ENCODE data around the gene SLC24A4.

Gene SLC24A4

GRCh38 chr14:92520102-92521057 is 197.4 kb downstream of the SLC24A4 start:
- TF ChIP-seq CTCF (IDR thresholded peaks at IDR 0.05; ENCODE audit: borderline replicate concordance, insufficient read depth, low read depth, low read length): no peak
- no peak overlapping the region for H3K4me3 ChIP-seq (ENCODE audit: low read depth, low read length)

- H3K4me3 ChIP-seq (ENCODE audit: low read depth, low read length): no peak overlapping the region
- TF ChIP-seq CTCF (IDR thresholded peaks at IDR 0.05; ENCODE audit: borderline replicate concordance, insufficient read depth, low read depth, low read length): no peak
Observed at GRCh38 chr14:92521058-92521415, 198.1 kb downstream of the SLC24A4 start.

- H3K4me3 ChIP-seq (ENCODE audit: low read depth, low read length): no peak overlapping the region
- TF ChIP-seq CTCF (IDR thresholded peaks at IDR 0.05; ENCODE audit: borderline replicate concordance, insufficient read depth, low read depth, low read length): no peak
Observed at GRCh38 chr14:92523752-92524151, 200.8 kb downstream of the SLC24A4 start.

GRCh38 chr14:92524602-92525185 is 201.7 kb downstream of the SLC24A4 start:
- no peak overlapping the region for H3K4me3 ChIP-seq (ENCODE audit: low read depth, low read length)
- TF ChIP-seq CTCF (IDR thresholded peaks at IDR 0.05; ENCODE audit: borderline replicate concordance, insufficient read depth, low read depth, low read length): no peak

- no peak overlapping the region for H3K4me3 ChIP-seq (ENCODE audit: low read depth, low read length)
- TF ChIP-seq CTCF (IDR thresholded peaks at IDR 0.05; ENCODE audit: borderline replicate concordance, insufficient read depth, low read depth, low read length): no peak
Observed at GRCh38 chr14:92525322-92526095, 202.5 kb downstream of the SLC24A4 start.

- TF ChIP-seq CTCF (IDR thresholded peaks at IDR 0.05; ENCODE audit: borderline replicate concordance, insufficient read depth, low read depth, low read length): no peak
- no peak overlapping the region for H3K4me3 ChIP-seq (ENCODE audit: low read depth, low read length)
Observed at GRCh38 chr14:92527721-92528120, 204.8 kb downstream of the SLC24A4 start.
